Panc1 (cell line): ENCODE results near the gene MC1R.

Experiments
- CTCF ChIP-seq: fragments of 450-650 bp; IDR thresholded peaks from 2 replicates; pipeline ENCODE4 v1.5.1; 2017; ENCODE audit warnings: mild to moderate bottlenecking
- POLR2AphosphoS5 ChIP-seq: IDR thresholded peaks from 2 replicates; pipeline ENCODE4 v1.6.1; 2012; ENCODE audit warnings: mild to moderate bottlenecking, low read depth, low read length, moderate library complexity
- REST ChIP-seq, 2 experiments: IDR thresholded peaks; 2 replicates each; pipeline ENCODE4 v1.6.1; 2011 to 2012; ENCODE audit warnings: low read depth in 2 of 2, control low read depth in 1 of 2, low read length in 1 of 2, mild to moderate bottlenecking in 1 of 2, moderate library complexity in 1 of 2; ENCODE audit not compliant: insufficient read depth in 1 of 2
- SIN3A ChIP-seq: IDR thresholded peaks from 2 replicates; pipeline ENCODE4 v1.6.1; 2012; ENCODE audit warnings: low read depth, mild to moderate bottlenecking, low read length, moderate library complexity, borderline replicate concordance; ENCODE audit not compliant: insufficient read depth
- TCF7L2 ChIP-seq: IDR thresholded peaks from 2 replicates; pipeline ENCODE4 v1.6.1; 2011; ENCODE audit warnings: mild to moderate bottlenecking, low read depth, low read length, inconsistent platforms

DNA sequence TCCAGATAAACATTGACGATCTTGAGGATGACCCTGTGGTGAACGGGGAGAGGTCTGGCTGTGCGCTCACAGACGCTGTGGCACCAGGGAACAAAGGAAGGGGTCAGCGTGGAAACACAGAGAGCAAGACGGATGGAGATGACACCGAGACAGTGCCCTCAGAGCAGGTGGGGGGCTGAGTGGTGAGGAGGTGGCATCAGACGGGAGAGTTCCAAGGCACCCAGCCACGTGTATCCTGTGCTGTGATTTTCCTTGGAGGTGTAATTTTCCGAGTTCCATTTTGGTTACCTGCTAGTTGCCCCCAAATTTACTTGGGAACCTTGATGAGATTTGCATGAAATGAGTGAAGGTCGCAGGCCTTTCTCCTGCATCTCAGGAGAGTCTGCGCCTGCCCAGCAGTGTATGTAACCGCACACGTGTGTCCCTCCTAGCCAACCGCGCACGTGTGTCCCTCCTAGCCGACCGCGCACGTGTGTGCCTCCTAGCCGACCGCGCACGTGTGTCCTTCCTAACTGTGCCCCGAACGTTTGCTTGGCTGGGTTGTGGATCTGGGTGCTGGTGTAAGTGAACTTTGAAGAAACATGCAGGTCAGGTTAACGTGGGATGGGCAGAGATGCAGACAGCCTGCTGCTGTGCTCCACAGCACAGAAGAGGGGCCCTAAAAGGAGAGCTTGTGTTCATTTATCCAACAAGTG, 35.2 kb upstream of the MC1R start:
- TF ChIP-seq CTCF (no peak), SIN3A (no peak), POLR2AphosphoS5 (no peak), REST (IDR thresholded peaks at IDR 0.05; ENCODE audit: insufficient read depth in 1 of 2, low read depth in 2 of 2, low read length in 1 of 2) (no peak), TCF7L2 (no peak)
